Heart left ventricle (tissue), 16 donors: Measurements from ENCODE around the gene TAF4B. TPM values are rescaled to one million over a fixed set of nuclear protein-coding genes. Genes with fewer than 3 reads are reported as not detected.

Experiments used
- ATAC-seq, 4 donors: fragments of 200-7000 bp; cut with Tn5 transposase; one replicate each; pipeline ENCODE4 v1.9.1; 2020 to 2022; ENCODE audit warnings: moderate library complexity in 4 of 4, mild to moderate bottlenecking in 3 of 4, moderate number of reproducible peaks in 1 of 4
- DNase-seq, 5 donors: peaks; one replicate each; pipeline ENCODE4 v3.0.0-alpha.2; 2020
- H3K27ac ChIP-seq, 12 donors: fragments of 200-600 bp; sonication (generic) in 4 of 12; one replicate each; pipeline versions ENCODE4 v1.5.0 to v1.8.0; 2016 to 2022; ENCODE audit warnings: mild to moderate bottlenecking in 2 of 12
- H3K27me3 ChIP-seq, 9 donors: fragments of 200-600 bp; sonication (generic) in 2 of 9; one replicate each; pipeline versions ENCODE4 v1.5.1 to v1.8.0; 2016 to 2022; ENCODE audit warnings: mild to moderate bottlenecking in 3 of 9
- H3K36me3 ChIP-seq, 9 donors: fragments of 200-600 bp; sonication (generic) in 2 of 9; one replicate each; pipeline versions ENCODE4 v1.5.0 to v1.8.0; 2018 to 2022; ENCODE audit warnings: mild to moderate bottlenecking in 2 of 9
- H3K4me1 ChIP-seq, 12 donors: fragments of 200-600 bp; sonication (generic) in 4 of 12; one replicate each; pipeline versions ENCODE4 v1.5.0 to v1.8.0; 2016 to 2022; ENCODE audit warnings: mild to moderate bottlenecking in 3 of 12
- H3K4me3 ChIP-seq, 12 donors: fragments of 200-600 bp; sonication (generic) in 4 of 12; one replicate each; pipeline versions ENCODE4 v1.5.0 to v1.8.0; 2017 to 2022; ENCODE audit warnings: mild to moderate bottlenecking in 9 of 12, moderate library complexity in 4 of 12
- H3K9me3 ChIP-seq, 12 donors: fragments of 200-600 bp; sonication (generic) in 4 of 12; one replicate each; pipeline versions ENCODE4 v1.5.0 to v1.8.0; 2016 to 2022; ENCODE audit warnings: mild to moderate bottlenecking in 1 of 12
- POLR2A ChIP-seq, 2 donors: fragments of 450-650 bp; IDR thresholded peaks; one replicate each; pipeline ENCODE4 v1.6.1; 2017; ENCODE audit warnings: antibody characterized with exemption in 2 of 2, mild to moderate bottlenecking in 2 of 2, moderate library complexity in 2 of 2
- WGBS, 4 donors: extraction: QIAGEN DNeasy Blood & Tissue Kit in 2 of 4; methylation state at CpG; one replicate each; pipeline versions ENCODE4 v1.1.5 to v1.1.7; 2013 to 2018; 5-methylcytosine and 5-hydroxymethylcytosine counted together
- intact Hi-C, 10 donors: fragments of 100-400 bp; cut with DNase I; formaldehyde crosslinking; loops; one replicate each; pipeline versions ENCODE4 v1.11.1 to v1.14.2; 2022
- polyA plus RNA-seq, 2 donors: library from polyadenylated mRNA; stranded (reverse); fragments of 200-250 nt; gene quantifications; one replicate each; pipeline ENCODE4 v1.2.3, GENCODE V29; 2013
- total RNA-seq, 9 donors: library from RNA; depleted of rRNA in 2 of 9; stranded (reverse); fragments of >200 nt in 2 of 9; fragmentation: NEBNext Ultra II Directional in 3 of 9; extraction: Animal tissue kit (Norgen Biotek cat#: 25700) in 3 of 9; gene quantifications; one replicate each; pipeline versions ENCODE4 v1.1.0 to v1.2.4, GENCODE V29; 2016 to 2023
- TF ChIP-seq, protein P1 (sequence below), 12 donors: fragments of 200-600 bp; sonication (generic) in 4 of 12; IDR thresholded peaks; one replicate each; pipeline versions ENCODE4 v1.5.0 to v1.8.0; 2018 to 2022; ENCODE audit warnings: antibody characterized with exemption in 12 of 12, mild to moderate bottlenecking in 5 of 12
- donor health status: ischemic (EF 13 %, LVEDD 7.1; RV severe dilation, severe dysfunction).
- donor health status: healthy with polysubstance abuse.
- donor health status: DM: no; HTN: yes; CAD: no.
- donor health status: DM: no; HTN: no; CAD: no.
- donor health status: ischemic (EF 25% LVEDD 6.9; RV normal size, moderate dysfunction).
- donor health status: ischemic (EF 25% LVEDD 5.7; RV mildly dilated, moderate dysfunction).
- donor health status: healthy.
- donor health status: DM: yes; HTN: yes; CAD: no.
- donor health status: ischemic (EF 35%, LVEDD 5.7; RV mildly dilated, moderate dysfunction).
- donor health status: nonischemic (EF 11% LVEDD 7.7; RV severe dilation, severe dysfunction).
- donor health status: DM: yes; HTN: yes; CAD: no.
- donor health status: PGD.
- donor health status: ischemic (EF 29% LVEDD 5.4; RV normal size, mild dysfunction).
- donor health status: nonischemic (EF 23%, LVEDD 6.1; RV moderate dilation, normal function).

Gene TAF4B
- total and polyA plus RNA-seq, 11 donors, result 0.38 to 3.6 (median 1.6) TPM

- no peaks in the 10 kb centered on the region for H3K9me3 ChIP-seq
- intact Hi-C loops, result loop anchor here in 1 of 10 donors (10.0 kb wide), 1 partner anchor 381 kb away; no protein-coding TSS in a partner anchor
- 78 to 84% (median 81%) methylated on average over 5 of the region's 5 CpGs for WGBS, 4 donors
- no peaks in the 10 kb centered on the region for H3K4me1 ChIP-seq
- peaks cover 0 to 5% (median 0%) of the 10 kb centered on the region in 9 donors for H3K36me3 ChIP-seq
- no peak for ATAC-seq
- no peak overlapping the region for H3K4me3 ChIP-seq
- no peak for DNase-seq
- no peak overlapping the region for H3K27ac ChIP-seq
- no peaks in the 10 kb centered on the region for H3K27me3 ChIP-seq
- no peak for TF ChIP-seq POLR2A (IDR thresholded peaks at IDR 0.05)
- TF ChIP-seq, protein P1, sequence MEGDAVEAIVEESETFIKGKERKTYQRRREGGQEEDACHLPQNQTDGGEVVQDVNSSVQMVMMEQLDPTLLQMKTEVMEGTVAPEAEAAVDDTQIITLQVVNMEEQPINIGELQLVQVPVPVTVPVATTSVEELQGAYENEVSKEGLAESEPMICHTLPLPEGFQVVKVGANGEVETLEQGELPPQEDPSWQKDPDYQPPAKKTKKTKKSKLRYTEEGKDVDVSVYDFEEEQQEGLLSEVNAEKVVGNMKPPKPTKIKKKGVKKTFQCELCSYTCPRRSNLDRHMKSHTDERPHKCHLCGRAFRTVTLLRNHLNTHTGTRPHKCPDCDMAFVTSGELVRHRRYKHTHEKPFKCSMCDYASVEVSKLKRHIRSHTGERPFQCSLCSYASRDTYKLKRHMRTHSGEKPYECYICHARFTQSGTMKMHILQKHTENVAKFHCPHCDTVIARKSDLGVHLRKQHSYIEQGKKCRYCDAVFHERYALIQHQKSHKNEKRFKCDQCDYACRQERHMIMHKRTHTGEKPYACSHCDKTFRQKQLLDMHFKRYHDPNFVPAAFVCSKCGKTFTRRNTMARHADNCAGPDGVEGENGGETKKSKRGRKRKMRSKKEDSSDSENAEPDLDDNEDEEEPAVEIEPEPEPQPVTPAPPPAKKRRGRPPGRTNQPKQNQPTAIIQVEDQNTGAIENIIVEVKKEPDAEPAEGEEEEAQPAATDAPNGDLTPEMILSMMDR (IDR thresholded peaks at IDR 0.05), result no peak
Observed at GRCh38 chr18:26394047-26394654, 167.9 kb downstream of the TAF4B start.

DNA sequence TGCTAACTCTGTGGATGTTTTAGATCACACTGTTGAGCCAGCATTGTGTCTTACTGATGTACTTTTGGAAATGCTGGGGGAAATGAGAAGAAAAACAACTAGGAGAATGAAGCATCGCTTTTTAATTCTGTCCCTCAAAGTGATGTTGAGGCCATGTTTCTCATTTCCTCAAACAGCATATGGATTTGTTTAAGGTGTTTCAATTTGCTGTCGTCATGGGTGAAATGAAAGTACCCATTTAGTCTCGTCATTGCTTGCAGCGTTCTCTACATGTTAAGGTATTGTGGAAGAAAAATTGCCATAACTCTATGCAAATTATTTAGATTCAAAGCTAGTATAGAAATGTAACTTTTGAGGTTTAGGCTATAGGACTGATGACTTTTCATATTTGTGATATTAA, 170.8 kb downstream of the TAF4B start:
- WGBS, 4 donors, result 94 to 97% (median 96%) methylated on average over 4 of the region's 4 CpGs
- Histone ChIP-seq H3K9me3 (no peaks in the 10 kb centered on the region), H3K27me3 (no peaks in the 10 kb centered on the region), H3K4me1 (no peaks in the 10 kb centered on the region), H3K27ac (no peak overlapping the region), H3K4me3 (no peak overlapping the region), H3K36me3 (no peaks in the 10 kb centered on the region)
- TF ChIP-seq POLR2A (IDR thresholded peaks at IDR 0.05), result no peak
- no peak for DNase-seq
- ATAC-seq, result no peak
- intact Hi-C loops, result loop anchor here in 1 of 10 donors (10.0 kb wide), 1 partner anchor 378 kb away; no protein-coding TSS in a partner anchor

- no peaks in the 10 kb centered on the region for H3K36me3 ChIP-seq
- 60 to 68% (median 65%) methylated on average over 1 of the region's 1 CpG for WGBS, 4 donors
- no peak overlapping the region for H3K27ac ChIP-seq
- ATAC-seq (no peak), DNase-seq (no peak)
- H3K27me3 ChIP-seq, result no peaks in the 10 kb centered on the region
- no peaks in the 10 kb centered on the region for H3K9me3 ChIP-seq
- H3K4me3 ChIP-seq, result no peak overlapping the region
- H3K4me1 ChIP-seq, result no peaks in the 10 kb centered on the region
- intact Hi-C loops, result loop anchor here in 6 of 10 donors (10.0 kb wide), 6 partner anchors 151 to 561 kb away; no protein-coding TSS in a partner anchor
- TF ChIP-seq, protein P1 (IDR thresholded peaks at IDR 0.05), result no peak
- TF ChIP-seq POLR2A (IDR thresholded peaks at IDR 0.05), result no peak
Observed at GRCh38 chr18:26403491-26403890, 177.2 kb downstream of the TAF4B start.

- Histone ChIP-seq H3K36me3 (no peaks in the 10 kb centered on the region), H3K27ac (no peak overlapping the region), H3K27me3 (no peaks in the 10 kb centered on the region), H3K9me3 (no peaks in the 10 kb centered on the region), H3K4me3 (no peak overlapping the region), H3K4me1 (no peaks in the 10 kb centered on the region)
- DNase-seq (peak in 4 of 5 donors; percentile 15 to 59 (median 42)), ATAC-seq (peak; percentile 74 to 91 (median 82))
- 54 to 73% (median 67%) methylated on average over 3 to 5 of the region's 5 CpGs for WGBS, 4 donors
- TF ChIP-seq, protein P1 (IDR thresholded peaks at IDR 0.05), result peak; percentile 14 to 59 (median 53)
- no peak for TF ChIP-seq POLR2A (IDR thresholded peaks at IDR 0.05)
- intact Hi-C loops, result loop anchor here in 7 of 10 donors (2.0 to 10.0 kb wide), 10 partner anchors 150 to 560 kb away; no protein-coding TSS in a partner anchor
Observed at GRCh38 chr18:26405190-26405801, 179.1 kb downstream of the TAF4B start.
